Measurements from ENCODE around the gene PPFIA2. TPM values are rescaled to one million over a fixed set of nuclear protein-coding genes. Genes with fewer than 3 reads are reported as not detected.

The PPFIA2 gene
- total RNA-seq, 4 donors from 2014 or later, result 0.37 to 8.9 (median 0.55) TPM; not detected in 1

- TF ChIP-seq EP300 (IDR thresholded peaks at IDR 0.05; ENCODE audit: low read depth) (no peak), POLR2A (IDR thresholded peaks at IDR 0.05) (no peak), POLR2AphosphoS5 (IDR thresholded peaks at IDR 0.05) (no peak)
- WGBS, 2 donors (ENCODE audit: low coverage in 1 of 2), result 84 to 100% methylated on average over 1 of the region's 1 CpG
- in situ Hi-C loops (cut with MboI; ENCODE audit: low pct_ligation_motif_present in 1 of 4, low pct_unique_long_range_greater_than_20kb in 1 of 4, low sequenced_read_pairs in 3 of 4), result no loop called here
Observed at GRCh38 chr12:81558031-81558430, 201.1 kb downstream of the PPFIA2 start.

GRCh38 chr12:81546811-81547210, 212.3 kb downstream of the PPFIA2 start:
- no peak for DNase-seq
- no peaks in the 10 kb centered on the region for H3K9me3 ChIP-seq
- peaks cover 0 to 4% (median 0%) of the 10 kb centered on the region in 4 donors for H3K4me1 ChIP-seq
- H3K27me3 ChIP-seq, result no peaks in the 10 kb centered on the region
- intact Hi-C loops (cut with DNase I; ENCODE audit: low total_unique reads), result no loop called here
- 83 to 89% methylated on average over 5 of the region's 5 CpGs for WGBS, 2 donors (ENCODE audit: low coverage in 1 of 2)
- in situ Hi-C loops (cut with MboI; ENCODE audit: low pct_ligation_motif_present in 1 of 4, low pct_unique_long_range_greater_than_20kb in 1 of 4, low sequenced_read_pairs in 3 of 4), result no loop called here
- no peak overlapping the region for H3K27ac ChIP-seq
- H3K4me3 ChIP-seq, result no peak overlapping the region
- H3K36me3 ChIP-seq, result no peaks in the 10 kb centered on the region
- TF ChIP-seq POLR2A (IDR thresholded peaks at IDR 0.05), result no peak
- TF ChIP-seq POLR2AphosphoS5 (IDR thresholded peaks at IDR 0.05), result no peak
- TF ChIP-seq CTCF (IDR thresholded peaks at IDR 0.05), result no peak
- no peak for TF ChIP-seq EP300 (IDR thresholded peaks at IDR 0.05; ENCODE audit: low read depth)

More at GRCh38 chr12:81558031-81558430, 201.1 kb downstream of the PPFIA2 start:
- H3K27me3 ChIP-seq, result no peaks in the 10 kb centered on the region
- no peaks in the 10 kb centered on the region for H3K9me3 ChIP-seq
- no peak for DNase-seq
- no peaks in the 10 kb centered on the region for H3K36me3 ChIP-seq
- intact Hi-C loops (cut with DNase I; ENCODE audit: low total_unique reads), result no loop called here
- H3K27ac ChIP-seq, result no peak overlapping the region
- H3K4me1 ChIP-seq, result no peaks in the 10 kb centered on the region
- no peak overlapping the region for H3K4me3 ChIP-seq

- Histone ChIP-seq H3K4me1 (peaks cover 0 to 4% (median 0%) of the 10 kb centered on the region in 4 donors), H3K27ac (no peak overlapping the region), H3K9me3 (no peaks in the 10 kb centered on the region), H3K27me3 (no peaks in the 10 kb centered on the region), H3K36me3 (no peaks in the 10 kb centered on the region), H3K4me3 (no peak overlapping the region)
- TF ChIP-seq EP300 (IDR thresholded peaks at IDR 0.05; ENCODE audit: low read depth) (no peak), CTCF (IDR thresholded peaks at IDR 0.05) (no peak)
- intact Hi-C loops (cut with DNase I; ENCODE audit: low total_unique reads) (no loop called here), in situ Hi-C loops (cut with MboI; ENCODE audit: low pct_ligation_motif_present in 1 of 4, low pct_unique_long_range_greater_than_20kb in 1 of 4, low sequenced_read_pairs in 3 of 4) (no loop called here)
- no peak for DNase-seq
- 48 to 52% methylated on average over 4 of the region's 4 CpGs for WGBS, 2 donors (ENCODE audit: low coverage in 1 of 2)
Observed at GRCh38 chr12:81543621-81544139, 215.5 kb downstream of the PPFIA2 start.

GRCh38 chr12:81542065-81543010, 216.8 kb downstream of the PPFIA2 start:
- peaks cover 0 to 4% (median 0%) of the 10 kb centered on the region in 4 donors for H3K4me1 ChIP-seq
- in situ Hi-C loops (cut with MboI; ENCODE audit: low pct_ligation_motif_present in 1 of 4, low pct_unique_long_range_greater_than_20kb in 1 of 4, low sequenced_read_pairs in 3 of 4) (no loop called here), intact Hi-C loops (cut with DNase I; ENCODE audit: low total_unique reads) (no loop called here)
- 50 to 52% methylated on average over 4 of the region's 4 CpGs for WGBS, 2 donors (ENCODE audit: low coverage in 1 of 2)
- H3K27me3 ChIP-seq, result no peaks in the 10 kb centered on the region
- DNase-seq, result no peak
- H3K9me3 ChIP-seq, result no peaks in the 10 kb centered on the region
- no peak for TF ChIP-seq CTCF (IDR thresholded peaks at IDR 0.05)
- H3K36me3 ChIP-seq, result no peaks in the 10 kb centered on the region
- peak overlapping the region in 1 of 4 donors; percentile 42 for H3K27ac ChIP-seq
- H3K4me3 ChIP-seq, result no peak overlapping the region
